Spleen (tissue), 11 donors: ENCODE measurements around the gene UFC1. TPM values are rescaled to one million over a fixed set of nuclear protein-coding genes. Genes with fewer than 3 reads are reported as not detected.

Experiments used
- DNase-seq: peaks from one replicate; pipeline ENCODE4 v3.0.0-alpha.2; 2020
- H3K27ac ChIP-seq, 8 donors: fragments of 200-600 bp; sonication (generic) in 7 of 8; 1 replicate in 4 of 8; 2 replicates in 4 of 8; pipeline versions ENCODE4 v1.5.0 to v1.8.0; 2016 to 2021; ENCODE audit warnings: inconsistent platforms in 4 of 8, mild to moderate bottlenecking in 4 of 8, moderate library complexity in 1 of 8
- H3K27me3 ChIP-seq, 7 donors: fragments of 200-600 bp; sonication (generic) in 6 of 7; replicated peaks in 1 of 7; 1 replicate in 4 of 7; 2 replicates in 3 of 7; pipeline versions ENCODE4 v1.5.0 to v1.8.0; 2016 to 2021; ENCODE audit warnings: inconsistent platforms in 3 of 7, mild to moderate bottlenecking in 1 of 7
- H3K36me3 ChIP-seq, 6 donors: fragments of 200-600 bp; sonication (generic) in 5 of 6; 1 replicate in 4 of 6; 2 replicates in 2 of 6; pipeline versions ENCODE4 v1.5.0 to v1.8.0; 2016 to 2021; ENCODE audit warnings: inconsistent platforms in 2 of 6
- H3K4me1 ChIP-seq, 6 donors: fragments of 200-600 bp; sonication (generic) in 5 of 6; 1 replicate in 3 of 6; 2 replicates in 3 of 6; pipeline versions ENCODE4 v1.5.0 to v1.8.0; 2016 to 2021; ENCODE audit warnings: inconsistent platforms in 3 of 6
- H3K4me3 ChIP-seq, 8 donors: fragments of 200-600 bp; sonication (generic) in 7 of 8; 1 replicate in 4 of 8; 2 replicates in 4 of 8; pipeline versions ENCODE4 v1.5.0 to v1.8.0; 2016 to 2021; ENCODE audit warnings: inconsistent platforms in 4 of 8, mild to moderate bottlenecking in 4 of 8, moderate library complexity in 2 of 8
- H3K9me3 ChIP-seq, 8 donors: fragments of 200-600 bp; sonication (generic) in 7 of 8; 1 replicate in 4 of 8; 2 replicates in 4 of 8; pipeline versions ENCODE4 v1.5.0 to v1.8.0; 2016 to 2021; ENCODE audit warnings: inconsistent platforms in 4 of 8
- POLR2A ChIP-seq, 3 donors: fragments of 450-650 bp; IDR thresholded peaks; one replicate each; pipeline ENCODE4 v1.5.1; 2017; ENCODE audit warnings: antibody characterized with exemption in 3 of 3, mild to moderate bottlenecking in 1 of 3
- POLR2AphosphoS5 ChIP-seq, 3 donors: sonication (generic); formaldehyde crosslinking; IDR thresholded peaks; one replicate each; pipeline ENCODE4 v1.5.1; 2017; ENCODE audit warnings: antibody characterized with exemption in 3 of 3
- WGBS, 5 donors: extraction: QIAGEN DNeasy Blood & Tissue Kit in 3 of 5; methylation state at CpG; one replicate each; pipeline versions ENCODE4 v1.1.5 to v1.1.7; 2013 to 2018; 5-methylcytosine and 5-hydroxymethylcytosine counted together
- intact Hi-C: fragments of 100-400 bp; cut with DNase I; formaldehyde crosslinking; loops from one replicate; pipeline ENCODE4 v1.15.0; 2023; ENCODE audit warnings: low total_unique reads
- polyA plus RNA-seq, 3 donors: library from polyadenylated mRNA; stranded (reverse); fragments of 200-250 nt; gene quantifications; one replicate each; pipeline ENCODE4 v1.2.1, GENCODE V29; 2013
- total RNA-seq, 7 donors: library from RNA; depleted of rRNA in 3 of 7; stranded (reverse); fragments of >200 nt in 3 of 7; fragmentation: NEBNext Ultra II Directional in 4 of 7; extraction: Animal tissue kit (Norgen Biotek cat#: 25700) in 4 of 7; gene quantifications; one replicate each; pipeline versions ENCODE4 v1.1.0 to v1.2.1, GENCODE V29; 2016 to 2021
- TF ChIP-seq, protein P1 (sequence below), 11 experiments: fragments of 200-600 bp in 7 of 11; fragments of 450-650 bp in 4 of 11; sonication (generic) in 4 of 11; IDR thresholded peaks in 8 of 11; conservative IDR thresholded peaks in 3 of 11; 1 replicate in 7 of 11; 2 replicates in 4 of 11; pipeline versions ENCODE4 v1.4.0 to v1.8.0; 2016 to 2021; ENCODE audit warnings: antibody characterized with exemption in 11 of 11, inconsistent platforms in 4 of 11, mild to moderate bottlenecking in 1 of 11
- donor health status: healthy with polysubstance abuse.
- donor health status: DM: no; HTN: no; CAD: no; lungs with moderate emphysema.
- donor health status: DM: no; HTN: no; CAD: no.
- donor health status: Bipolar disorder and iron deficiency.
- donor health status: healthy.
- donor health status: DM: no; HTN: no; CAD: no.
- donor health status: DM: yes; HTN: yes; CAD: no.

The UFC1 gene
- total and polyA plus RNA-seq, 10 donors = 62.8 to 130 (median 74.7) TPM

DNA sequence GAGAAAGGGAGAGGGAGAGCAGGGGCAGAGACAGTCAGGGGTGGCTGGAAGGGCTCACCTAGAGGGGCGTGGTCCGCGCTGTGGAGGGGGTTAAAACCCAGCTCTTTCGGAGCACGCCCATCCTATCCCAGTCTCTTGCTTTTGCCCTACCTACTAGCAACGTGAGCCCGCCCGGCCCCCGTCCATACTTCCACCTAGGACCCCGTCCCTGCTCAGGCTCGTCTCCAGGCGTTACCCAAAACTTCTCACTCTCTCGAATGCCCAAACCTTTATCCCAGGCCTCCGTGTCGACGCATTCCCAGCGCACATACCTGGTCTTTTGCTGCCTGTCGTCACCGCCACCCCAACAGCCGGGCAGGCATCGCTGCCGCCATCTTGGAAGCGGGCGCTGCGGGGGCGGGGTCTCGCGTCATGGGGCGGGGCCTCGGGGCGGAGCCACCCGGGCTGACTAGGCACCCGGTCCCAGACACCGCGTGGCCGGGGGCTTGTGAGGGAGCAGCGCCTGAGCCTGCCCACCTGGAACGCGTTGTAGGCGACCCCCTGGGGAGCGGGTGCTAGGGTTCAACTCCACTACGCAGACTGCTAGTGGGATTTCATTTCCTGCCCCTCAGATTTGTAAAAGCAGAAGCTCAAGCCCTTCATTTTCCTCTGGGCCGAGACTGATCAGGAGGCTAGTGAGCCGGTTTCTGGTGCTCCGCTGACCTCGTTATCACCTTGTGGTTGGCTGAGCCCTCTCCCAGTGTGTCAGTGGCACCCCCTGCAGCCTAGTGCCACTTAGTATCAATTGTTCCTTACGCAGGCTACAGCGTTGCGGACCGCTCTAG, 23.5 kb downstream of the UFC1 start, which contains the start of gene B4GALT3:
B4GALT3 (minus strand) TSS at position 396 of the 824 bp plus-strand sequence. CDS start 1,447 bp downstream, outside the sequence.
- intact Hi-C loops = no loop called here
- peaks cover 25 to 90% (median 64%) of the 10 kb centered on the region in 6 donors for H3K4me1 ChIP-seq
- H3K27me3 ChIP-seq = no peaks in the 10 kb centered on the region
- peak; percentile 98 for DNase-seq
- TF ChIP-seq POLR2A (IDR thresholded peaks at IDR 0.05) (peak; percentile 44 to 65 (median 56)), POLR2AphosphoS5 (IDR thresholded peaks at IDR 0.05) (peak; percentile 94 to 95 (median 95))
- TF ChIP-seq, protein P1, sequence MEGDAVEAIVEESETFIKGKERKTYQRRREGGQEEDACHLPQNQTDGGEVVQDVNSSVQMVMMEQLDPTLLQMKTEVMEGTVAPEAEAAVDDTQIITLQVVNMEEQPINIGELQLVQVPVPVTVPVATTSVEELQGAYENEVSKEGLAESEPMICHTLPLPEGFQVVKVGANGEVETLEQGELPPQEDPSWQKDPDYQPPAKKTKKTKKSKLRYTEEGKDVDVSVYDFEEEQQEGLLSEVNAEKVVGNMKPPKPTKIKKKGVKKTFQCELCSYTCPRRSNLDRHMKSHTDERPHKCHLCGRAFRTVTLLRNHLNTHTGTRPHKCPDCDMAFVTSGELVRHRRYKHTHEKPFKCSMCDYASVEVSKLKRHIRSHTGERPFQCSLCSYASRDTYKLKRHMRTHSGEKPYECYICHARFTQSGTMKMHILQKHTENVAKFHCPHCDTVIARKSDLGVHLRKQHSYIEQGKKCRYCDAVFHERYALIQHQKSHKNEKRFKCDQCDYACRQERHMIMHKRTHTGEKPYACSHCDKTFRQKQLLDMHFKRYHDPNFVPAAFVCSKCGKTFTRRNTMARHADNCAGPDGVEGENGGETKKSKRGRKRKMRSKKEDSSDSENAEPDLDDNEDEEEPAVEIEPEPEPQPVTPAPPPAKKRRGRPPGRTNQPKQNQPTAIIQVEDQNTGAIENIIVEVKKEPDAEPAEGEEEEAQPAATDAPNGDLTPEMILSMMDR (IDR thresholded peaks at IDR 0.05 in 8 of 11, conservative IDR thresholded peaks at IDR 0.05 in 3 of 11) = peak in 2 of 11 experiments; percentile 8 to 16
- 6 to 11% (median 6%) methylated on average over 26 to 50 of the region's 50 CpGs for whole genome bisulfite sequencing, 5 donors
- peak within 1 kb of the TSS; percentile 79 to 95 (median 92) for H3K27ac ChIP-seq
- H3K4me3 ChIP-seq = peak within 1 kb of the TSS; percentile 71 to 95 (median 76)
- H3K9me3 ChIP-seq = no peaks in the 10 kb centered on the region
- H3K36me3 ChIP-seq = peaks cover 0 to 39% (median 33%) of the 10 kb centered on the region in 6 donors

DNA sequence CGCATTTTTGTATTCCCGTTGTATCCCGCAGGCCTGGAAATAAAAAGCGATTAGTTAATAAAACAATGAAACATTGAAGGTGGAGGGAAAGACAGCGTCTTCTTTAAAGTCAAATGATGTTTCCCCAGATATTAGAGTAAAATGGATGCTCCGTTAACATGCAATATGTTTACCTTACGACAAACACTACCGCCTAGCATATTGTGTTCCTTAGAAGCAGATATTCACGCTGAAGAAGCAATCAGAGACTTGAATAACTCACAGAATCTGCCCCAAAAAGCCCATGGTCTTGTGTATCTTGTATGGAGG, 24.1 kb downstream of the UFC1 start:
- H3K4me3 ChIP-seq = peak overlapping the region in 7 of 8 donors; percentile 71 to 95 (median 76)
- H3K9me3 ChIP-seq = no peaks in the 10 kb centered on the region
- H3K27me3 ChIP-seq = no peaks in the 10 kb centered on the region
- intact Hi-C loops = no loop called here
- no peak for TF ChIP-seq POLR2AphosphoS5 (IDR thresholded peaks at IDR 0.05)
- TF ChIP-seq, protein P1 (IDR thresholded peaks at IDR 0.05 in 8 of 11, conservative IDR thresholded peaks at IDR 0.05 in 3 of 11) = peak in 1 of 11 experiments; percentile 5
- no peak for DNase-seq
- 80 to 85% (median 83%) methylated on average over 9 of the region's 9 CpGs for WGBS, 5 donors
- H3K4me1 ChIP-seq = peaks cover 30 to 90% (median 66%) of the 10 kb centered on the region in 6 donors
- peak overlapping the region; percentile 79 to 95 (median 92) for H3K27ac ChIP-seq
- H3K36me3 ChIP-seq = peaks cover 0 to 33% (median 29%) of the 10 kb centered on the region in 6 donors

DNA sequence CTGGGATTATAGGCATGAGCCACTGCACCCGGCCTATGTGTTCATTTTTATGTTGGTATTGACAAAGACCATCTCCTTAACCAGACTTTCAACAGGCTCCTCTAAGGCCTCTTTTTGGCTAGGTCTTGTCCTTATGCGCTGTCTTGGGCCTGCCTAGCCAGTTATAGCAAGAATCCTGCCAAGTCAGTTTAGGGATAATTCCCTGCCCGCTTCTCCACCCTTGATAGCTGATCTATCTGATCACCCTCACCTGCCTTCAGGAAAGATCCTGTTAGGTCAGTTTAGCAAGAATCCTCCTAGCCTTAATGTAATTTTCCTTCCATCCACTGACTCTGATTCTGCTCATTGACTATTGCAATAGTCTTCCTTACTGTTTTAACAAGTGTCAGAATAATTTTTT, 25.9 kb downstream of the UFC1 start:
- intact Hi-C loops = no loop called here
- 94 to 100% (median 97%) methylated on average over 3 of the region's 3 CpGs for WGBS, 5 donors
- H3K27ac ChIP-seq = no peak overlapping the region
- TF ChIP-seq, protein P1 (IDR thresholded peaks at IDR 0.05 in 8 of 11, conservative IDR thresholded peaks at IDR 0.05 in 3 of 11) = no peak
- TF ChIP-seq POLR2AphosphoS5 (IDR thresholded peaks at IDR 0.05) = no peak
- TF ChIP-seq POLR2A (IDR thresholded peaks at IDR 0.05) = no peak
- peaks cover 44 to 90% (median 76%) of the 10 kb centered on the region in 6 donors for H3K4me1 ChIP-seq
- H3K36me3 ChIP-seq = peaks cover 0 to 15% (median 11%) of the 10 kb centered on the region in 6 donors
- DNase-seq = no peak
- no peaks in the 10 kb centered on the region for H3K27me3 ChIP-seq
- no peak overlapping the region for H3K4me3 ChIP-seq
- H3K9me3 ChIP-seq = no peaks in the 10 kb centered on the region

DNA sequence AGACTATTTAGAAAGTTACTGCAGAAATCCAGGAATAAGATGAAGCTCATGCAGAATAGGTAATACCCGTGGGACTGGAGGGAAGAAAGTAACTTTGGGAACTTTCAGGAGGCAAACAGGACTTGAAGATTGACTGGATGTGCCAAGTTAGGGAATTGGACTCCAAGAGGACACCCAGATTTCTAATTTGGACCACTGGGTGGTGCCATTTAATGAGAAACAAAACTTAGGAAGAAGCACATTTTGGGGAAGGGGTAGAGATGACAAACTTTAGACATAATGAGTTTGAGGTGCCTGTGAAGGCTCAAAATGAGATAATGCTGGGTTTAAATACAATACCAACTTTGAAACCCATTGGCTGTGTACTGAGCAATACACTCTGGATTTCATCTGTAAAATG, 26.9 kb downstream of the UFC1 start:
- 41 to 83% (median 67%) methylated on average over 1 of the region's 1 CpG for WGBS, 5 donors
- no peak for DNase-seq
- H3K27me3 ChIP-seq = no peaks in the 10 kb centered on the region
- H3K27ac ChIP-seq = peak overlapping the region in 4 of 8 donors; percentile 22 to 92 (median 92)
- H3K9me3 ChIP-seq = no peaks in the 10 kb centered on the region
- peaks cover 48 to 90% (median 76%) of the 10 kb centered on the region in 6 donors for H3K4me1 ChIP-seq
- no peak for TF ChIP-seq POLR2AphosphoS5 (IDR thresholded peaks at IDR 0.05)
- TF ChIP-seq, protein P1 (IDR thresholded peaks at IDR 0.05 in 8 of 11, conservative IDR thresholded peaks at IDR 0.05 in 3 of 11) = peak in 4 of 11 experiments; percentile 26 to 51 (median 38)
- no peak overlapping the region for H3K4me3 ChIP-seq
- intact Hi-C loops = no loop called here
- peaks cover 0 to 5% (median 2%) of the 10 kb centered on the region in 6 donors for H3K36me3 ChIP-seq
